Esophagus muscularis mucosa (tissue), 4 donors: ENCODE results near the gene LCN2. TPM values are rescaled to one million over a fixed set of nuclear protein-coding genes. Genes with fewer than 3 reads are reported as not detected.

Source experiments
- DNase-seq: peaks from one replicate; pipeline ENCODE4 v3.0.0-alpha.2; 2017; ENCODE audit errors: extremely low spot score
- H3K27ac ChIP-seq, 4 donors: fragments of 200-600 bp; sonication (generic); replicated peaks in 1 of 4; 1 replicate in 3 of 4; 2 replicates in 1 of 4; pipeline ENCODE4 v1.5.1; 2016 to 2019; ENCODE audit warnings: mild to moderate bottlenecking in 1 of 4
- H3K27me3 ChIP-seq, 4 donors: fragments of 200-600 bp; sonication (generic); one replicate each; pipeline versions ENCODE4 v1.5.1 to v1.6.0; 2016 to 2019
- H3K36me3 ChIP-seq, 4 donors: fragments of 200-600 bp; sonication (generic); one replicate each; pipeline ENCODE4 v1.5.1; 2016 to 2019
- H3K4me1 ChIP-seq, 4 donors: fragments of 200-600 bp; sonication (generic); one replicate each; pipeline ENCODE4 v1.5.1; 2016 to 2019
- H3K4me3 ChIP-seq, 4 donors: fragments of 200-600 bp; sonication (generic); 1 replicate in 2 of 4; 2 replicates in 2 of 4; pipeline ENCODE4 v1.5.1; 2016 to 2019; ENCODE audit warnings: mild to moderate bottlenecking in 4 of 4, moderate library complexity in 1 of 4
- H3K9me3 ChIP-seq, 4 donors: fragments of 200-600 bp; sonication (generic); 1 replicate in 3 of 4; 2 replicates in 1 of 4; pipeline ENCODE4 v1.5.1; 2016 to 2019
- CTCF ChIP-seq, 3 experiments: fragments of 200-600 bp in 2 of 3; fragments of 450-650 bp in 1 of 3; sonication (generic) in 2 of 3; IDR thresholded peaks; one replicate each; pipeline ENCODE4 v1.5.1; 2017 to 2019; ENCODE audit warnings: antibody characterized with exemption in 3 of 3, mild to moderate bottlenecking in 2 of 3, moderate library complexity in 1 of 3
- EP300 ChIP-seq: sonication (generic); formaldehyde crosslinking; IDR thresholded peaks from one replicate; pipeline ENCODE4 v1.6.1; 2017; ENCODE audit warnings: antibody characterized with exemption
- POLR2A ChIP-seq: fragments of 450-650 bp; IDR thresholded peaks from one replicate; pipeline ENCODE4 v1.6.1; 2017; ENCODE audit warnings: antibody characterized with exemption, moderate library complexity, mild to moderate bottlenecking, low read depth
- POLR2AphosphoS5 ChIP-seq, 2 donors: sonication (generic); formaldehyde crosslinking; IDR thresholded peaks; one replicate each; pipeline ENCODE4 v1.6.1; 2017; ENCODE audit warnings: antibody characterized with exemption in 2 of 2
- WGBS: methylation state at CpG from one replicate; pipeline ENCODE4 v1.1.5; 2018; 5-methylcytosine and 5-hydroxymethylcytosine counted together
- intact Hi-C: fragments of 100-400 bp; cut with DNase I; formaldehyde crosslinking; loops from one replicate; pipeline ENCODE4 v1.15.1; 2023
- total RNA-seq, 4 donors: library from RNA; depleted of rRNA; stranded (reverse); fragments of >200 nt; gene quantifications; one replicate each; pipeline versions ENCODE4 v1.1.0 to v1.2.1, GENCODE V29; 2016

LCN2 gene
- 1 to 10 TPM in 1 of 4 donors, under 1 TPM in 1, not detected in 2; 0.83 to 6.2 TPM for total RNA-seq

GRCh38 chr9:128149001-128149701 is at the start of gene LCN2:
TSS of gene LCN2 (plus strand) at chr9:128149453. CDS start at chr9:128149526, 73 bp downstream.
- no peak for TF ChIP-seq CTCF (IDR thresholded peaks at IDR 0.05)
- no peak for TF ChIP-seq POLR2AphosphoS5 (IDR thresholded peaks at IDR 0.05)
- no peak for TF ChIP-seq EP300
- no peak for TF ChIP-seq POLR2A
- H3K9me3 ChIP-seq = no peaks in the 10 kb centered on the region
- no peaks in the 10 kb centered on the region for H3K36me3 ChIP-seq
- peaks cover 7 to 15% (median 9%) of the 10 kb centered on the region in 4 donors for H3K4me1 ChIP-seq
- H3K4me3 ChIP-seq = no peak within 1 kb of the TSS
- peak within 1 kb of the TSS in 1 of 4 donors; percentile 27 for H3K27ac ChIP-seq
- DNase-seq = no peak
- intact Hi-C loops = no loop called here
- 83% methylated on average over 6 of the region's 9 CpGs for WGBS
- H3K27me3 ChIP-seq = no peaks in the 10 kb centered on the region

GRCh38 chr9:128099932-128100491 is 49.2 kb upstream of the LCN2 start:
- H3K9me3 ChIP-seq = no peaks in the 10 kb centered on the region
- H3K27me3 ChIP-seq = no peaks in the 10 kb centered on the region
- H3K4me1 ChIP-seq = peaks cover 59 to 82% (median 81%) of the 10 kb centered on the region in 4 donors
- TF ChIP-seq POLR2AphosphoS5 (IDR thresholded peaks at IDR 0.05) = peak in 1 of 2 donors; percentile 9
- TF ChIP-seq EP300 = no peak
- TF ChIP-seq POLR2A = no peak
- no peak for TF ChIP-seq CTCF (IDR thresholded peaks at IDR 0.05)
- H3K27ac ChIP-seq = peak overlapping the region; percentile 93 to 97 (median 96)
- 48% methylated on average over 5 of the region's 16 CpGs for WGBS
- H3K4me3 ChIP-seq = peak overlapping the region; percentile 58 to 63 (median 61)
- peaks cover 34 to 44% (median 38%) of the 10 kb centered on the region in 4 donors for H3K36me3 ChIP-seq
- DNase-seq = no peak
- intact Hi-C loops = loop anchor here (10.0 kb wide), 1 partner anchor 125 kb away; no protein-coding TSS in a partner anchor

- intact Hi-C loops = no loop called here
- H3K9me3 ChIP-seq = no peaks in the 10 kb centered on the region
- WGBS = 57% methylated on average over 1 of the region's 10 CpGs
- H3K4me1 ChIP-seq = peaks cover 53 to 77% (median 76%) of the 10 kb centered on the region in 4 donors
- H3K36me3 ChIP-seq = peaks cover 36 to 49% (median 43%) of the 10 kb centered on the region in 4 donors
- DNase-seq = no peak
- TF ChIP-seq POLR2AphosphoS5 (IDR thresholded peaks at IDR 0.05) = no peak
- no peak for TF ChIP-seq EP300
- no peak for TF ChIP-seq POLR2A
- TF ChIP-seq CTCF (IDR thresholded peaks at IDR 0.05) = no peak
- no peaks in the 10 kb centered on the region for H3K27me3 ChIP-seq
- H3K27ac ChIP-seq = peak overlapping the region; percentile 93 to 97 (median 96)
- peak overlapping the region; percentile 58 to 63 (median 61) for H3K4me3 ChIP-seq
Measured at GRCh38 chr9:128100581-128100980, 48.7 kb upstream of the LCN2 start.

- Histone ChIP-seq H3K4me1 (peaks cover 53 to 74% (median 71%) of the 10 kb centered on the region in 4 donors), H3K9me3 (no peaks in the 10 kb centered on the region), H3K27ac (peak overlapping the region; percentile 93 to 97 (median 96)), H3K36me3 (peaks cover 43 to 56% (median 50%) of the 10 kb centered on the region in 4 donors), H3K27me3 (no peaks in the 10 kb centered on the region), H3K4me3 (peak overlapping the region in 1 of 4 donors; percentile 60)
- WGBS = 79% methylated on average over 12 of the region's 12 CpGs
- no peak for TF ChIP-seq CTCF (IDR thresholded peaks at IDR 0.05)
- no peak for TF ChIP-seq EP300
- no peak for TF ChIP-seq POLR2AphosphoS5 (IDR thresholded peaks at IDR 0.05)
- TF ChIP-seq POLR2A = no peak
- no peak for DNase-seq
- intact Hi-C loops = no loop called here
Measured at GRCh38 chr9:128101231-128101661, 48.0 kb upstream of the LCN2 start.
